Measurements from ENCODE around the gene INTS3.
A peak's percentile ranks its signal among the peaks of the same experiment; 100 is the strongest.
"Not testable (repeated sequence)": the region's sequence is repeated elsewhere in the genome, so short reads cannot be mapped to it uniquely, and the experiment has no call there.

Gene INTS3

DNA sequence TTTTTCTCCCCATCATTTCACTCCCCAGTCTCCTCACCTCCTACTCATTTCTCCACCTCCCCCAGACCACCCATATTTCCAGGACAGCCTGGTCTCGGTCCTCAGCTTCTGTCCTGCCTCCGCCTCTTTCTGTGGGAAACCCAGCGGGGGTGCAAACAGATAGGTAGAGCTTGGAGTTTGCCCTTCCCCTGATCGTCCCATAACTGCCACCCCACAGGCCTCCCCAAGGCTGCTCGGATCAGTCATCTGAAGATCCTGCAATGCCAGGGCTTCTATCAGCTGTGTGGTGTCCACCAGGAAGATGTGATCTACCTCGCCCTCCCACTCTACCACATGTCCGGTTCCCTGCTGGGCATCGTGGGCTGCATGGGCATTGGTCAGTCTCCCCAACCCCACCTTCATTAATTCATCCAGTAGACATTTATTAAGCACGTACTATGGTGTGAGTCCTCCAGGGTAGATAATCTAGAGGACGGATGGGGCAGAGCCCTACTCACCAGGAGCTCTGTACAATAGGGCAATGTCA, 49.1 kb downstream of the INTS3 start:
- no peak for DNase-seq (ENCODE audit: low spot score)

DNA sequence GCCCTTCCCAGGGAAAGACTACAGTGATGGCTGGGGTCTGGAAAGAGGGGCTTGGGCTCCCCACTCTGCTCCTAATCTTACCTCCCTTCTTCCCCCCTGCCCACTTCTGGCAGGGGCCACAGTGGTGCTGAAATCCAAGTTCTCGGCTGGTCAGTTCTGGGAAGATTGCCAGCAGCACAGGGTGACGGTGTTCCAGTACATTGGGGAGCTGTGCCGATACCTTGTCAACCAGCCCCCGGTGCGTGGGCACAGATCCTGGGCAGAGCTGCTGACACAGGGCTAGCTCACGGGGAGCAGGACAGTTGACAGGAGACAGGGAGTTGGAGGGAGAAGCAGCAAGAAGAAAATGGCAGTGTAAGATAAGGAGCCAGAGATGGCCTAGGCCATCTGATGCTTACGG, 49.8 kb downstream of the INTS3 start:
- DNase-seq (ENCODE audit: low spot score), result no peak

- no peak for DNase-seq (ENCODE audit: low spot score)
Measured at GRCh38 chr1:153778051-153778823, 50.4 kb downstream of the INTS3 start.

DNA sequence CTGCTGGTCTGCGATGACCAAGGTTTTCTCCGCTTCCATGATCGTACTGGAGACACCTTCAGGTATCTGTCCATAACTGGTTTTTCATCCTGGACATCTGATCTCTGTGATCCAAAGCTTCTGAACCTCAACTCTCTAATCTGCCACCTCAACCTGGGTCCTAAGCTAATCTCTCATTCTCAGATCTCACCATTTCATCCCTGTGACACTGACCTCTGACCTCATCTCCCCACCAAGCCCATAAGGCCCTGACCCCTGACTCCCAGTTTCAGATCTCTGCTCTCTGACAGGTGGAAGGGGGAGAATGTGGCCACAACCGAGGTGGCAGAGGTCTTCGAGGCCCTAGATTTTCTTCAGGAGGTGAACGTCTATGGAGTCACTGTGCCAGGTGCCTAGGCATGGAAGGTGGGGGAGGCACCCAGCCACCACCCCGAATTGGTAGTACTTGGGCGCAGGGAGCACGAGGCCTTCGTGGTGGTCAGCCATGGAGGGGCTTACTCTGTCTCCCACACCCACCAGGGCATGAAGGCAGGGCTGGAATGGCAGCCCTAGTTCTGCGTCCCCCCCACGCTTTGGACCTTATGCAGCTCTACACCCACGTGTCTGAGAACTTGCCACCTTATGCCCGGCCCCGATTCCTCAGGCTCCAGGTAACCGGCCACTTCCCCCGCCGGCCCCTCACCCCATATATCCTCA, 51.1 kb downstream of the INTS3 start:
- no peak for DNase-seq (ENCODE audit: low spot score)

GRCh38 chr1:153779781-153780541, 52.1 kb downstream of the INTS3 start:
- no peak for DNase-seq (ENCODE audit: low spot score)

DNA sequence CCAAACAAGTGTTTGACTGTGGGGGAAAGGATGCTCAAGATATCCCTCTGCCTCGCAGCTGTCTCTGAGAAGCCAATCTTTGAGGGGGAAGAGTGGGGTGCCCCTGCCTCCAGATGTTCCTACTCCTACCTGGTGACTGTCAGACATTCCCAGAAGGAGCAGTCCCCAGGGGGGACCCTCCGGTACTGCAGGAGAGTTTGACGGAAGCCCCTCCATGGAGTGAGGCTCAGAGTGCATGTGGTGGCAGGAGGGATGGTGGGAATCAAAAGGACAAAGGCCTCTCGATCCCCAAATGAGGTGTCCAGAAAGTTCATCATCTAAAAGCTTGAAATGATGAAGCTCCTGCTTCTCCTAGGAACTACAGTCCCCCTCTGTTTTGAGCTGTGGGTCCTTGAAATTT, 52.7 kb downstream of the INTS3 start:
- DNase-seq (ENCODE audit: low spot score), result no peak

- DNase-seq (ENCODE audit: low spot score), result not testable (repeated sequence)
Measured at GRCh38 chr1:153782648-153783047, 54.8 kb downstream of the INTS3 start.

DNA sequence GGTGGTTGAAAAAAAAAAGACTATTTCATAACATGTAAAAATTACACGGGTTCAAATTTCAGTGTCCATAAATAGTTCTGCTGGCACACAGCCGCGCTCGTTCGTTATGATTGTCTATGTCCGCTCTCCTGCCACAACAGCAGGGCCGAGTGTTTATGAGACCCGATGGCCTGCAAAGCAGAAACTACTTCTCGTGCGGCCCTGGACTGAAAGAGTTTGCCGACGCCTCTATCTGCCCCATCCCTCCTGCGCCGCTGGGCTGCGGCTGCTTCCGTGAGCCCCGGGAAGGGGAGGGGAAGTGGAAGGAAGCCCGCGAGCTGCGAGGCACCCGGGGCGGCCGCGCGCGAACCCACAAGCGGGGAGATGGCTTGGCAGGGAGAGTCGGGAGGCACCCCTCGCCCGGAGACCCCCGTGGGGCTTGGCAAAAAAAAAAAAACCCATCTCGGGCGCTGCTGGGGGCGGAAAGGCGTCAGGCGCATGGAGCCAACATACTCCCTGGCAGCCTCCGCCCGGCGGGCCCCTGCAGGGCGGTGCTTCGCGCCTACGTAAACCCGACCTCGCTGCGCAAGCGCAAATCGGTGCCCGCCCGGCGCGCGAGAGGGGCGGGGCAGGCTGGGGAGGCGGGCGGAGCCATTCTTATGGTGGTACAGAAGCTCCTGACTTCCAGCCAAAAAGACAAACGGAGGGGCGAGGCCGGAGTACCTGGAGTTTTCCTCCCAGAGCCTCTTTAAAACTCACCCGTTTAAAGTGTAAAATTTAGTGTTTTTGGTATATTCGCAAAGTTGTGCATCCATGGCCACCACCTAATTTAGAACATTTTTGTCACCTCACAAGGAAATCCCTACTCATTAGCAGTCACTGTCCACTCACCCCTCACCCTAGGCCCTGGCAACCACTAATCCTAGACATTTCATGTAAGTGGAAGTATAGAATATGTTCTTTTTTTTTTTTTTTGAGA, 55.7 kb downstream of the INTS3 start:
- DNase-seq (ENCODE audit: low spot score), result peak; percentile 91

DNA sequence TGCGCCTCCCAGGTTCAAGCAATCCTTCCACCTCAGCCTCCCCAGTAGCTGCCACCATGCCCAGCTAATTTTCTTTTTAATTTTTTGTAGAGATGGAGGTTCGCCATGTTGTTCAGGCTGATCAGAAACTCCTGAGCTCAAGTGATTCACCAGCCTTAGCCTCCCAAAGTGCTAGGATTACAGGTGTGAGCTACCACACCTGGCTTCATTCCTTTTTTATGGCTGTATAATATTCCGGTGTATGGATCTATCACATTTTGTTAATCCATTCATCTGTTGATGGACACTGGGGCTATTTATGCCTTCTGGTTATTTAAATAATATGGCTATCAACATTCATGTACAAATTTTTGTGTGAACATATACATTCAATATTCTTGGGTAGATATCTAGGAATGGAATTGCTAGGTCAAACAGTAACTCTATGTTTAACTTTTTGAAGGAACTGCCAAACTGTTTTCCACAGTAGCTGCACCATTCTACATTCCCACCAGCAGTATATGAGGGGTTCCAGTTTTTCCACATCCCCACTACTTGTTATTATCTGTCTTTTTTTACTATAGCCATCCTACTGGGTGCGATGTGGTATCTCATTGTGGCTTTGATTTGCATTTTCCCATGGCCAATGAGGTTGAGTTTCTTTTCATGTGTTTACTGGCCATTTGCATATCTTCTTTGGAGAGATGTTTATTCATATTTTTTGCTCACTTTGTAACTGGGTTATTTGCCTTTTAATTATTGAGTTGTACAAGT, 58.4 kb downstream of the INTS3 start:
- no peak for DNase-seq (ENCODE audit: low spot score)

GRCh38 chr1:153789478-153790034, 61.7 kb downstream of the INTS3 start:
- no peak for DNase-seq (ENCODE audit: low spot score)

- peak; percentile 82 for DNase-seq (ENCODE audit: low spot score)
Measured at GRCh38 chr1:153790313-153790965, 62.6 kb downstream of the INTS3 start.

DNA sequence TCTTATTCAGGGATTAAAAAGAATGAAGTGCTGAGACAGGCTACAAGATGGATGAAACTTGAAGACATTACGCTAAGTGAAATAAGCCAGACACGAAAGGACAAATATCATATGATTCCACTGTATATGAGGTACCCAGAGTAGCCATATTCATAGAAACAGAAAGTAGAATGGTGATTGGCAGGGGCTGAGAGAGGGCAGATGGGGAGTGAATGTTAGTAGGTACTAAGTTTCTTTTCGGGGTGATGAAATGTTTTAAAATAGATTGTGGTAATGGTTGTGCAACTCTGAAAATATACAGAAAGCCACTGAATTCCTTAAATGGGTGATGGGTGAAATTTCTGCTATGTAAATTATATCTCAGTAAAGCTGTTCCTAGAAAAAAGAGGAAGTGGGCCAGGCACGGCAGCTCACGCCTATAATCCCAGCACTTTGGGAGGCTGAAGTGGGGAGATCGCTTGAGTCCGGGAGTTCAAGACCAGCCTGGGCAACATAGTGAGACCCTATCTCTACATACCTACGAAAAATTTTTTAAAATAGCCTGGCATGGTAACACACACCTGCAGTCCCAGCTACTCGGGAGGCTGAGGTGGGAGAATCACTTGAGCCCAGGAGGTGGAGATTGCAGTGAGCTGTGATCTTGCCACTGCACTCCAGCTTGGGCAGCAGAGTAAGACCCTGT, 63.3 kb downstream of the INTS3 start:
- no peak for DNase-seq (ENCODE audit: low spot score)

DNA sequence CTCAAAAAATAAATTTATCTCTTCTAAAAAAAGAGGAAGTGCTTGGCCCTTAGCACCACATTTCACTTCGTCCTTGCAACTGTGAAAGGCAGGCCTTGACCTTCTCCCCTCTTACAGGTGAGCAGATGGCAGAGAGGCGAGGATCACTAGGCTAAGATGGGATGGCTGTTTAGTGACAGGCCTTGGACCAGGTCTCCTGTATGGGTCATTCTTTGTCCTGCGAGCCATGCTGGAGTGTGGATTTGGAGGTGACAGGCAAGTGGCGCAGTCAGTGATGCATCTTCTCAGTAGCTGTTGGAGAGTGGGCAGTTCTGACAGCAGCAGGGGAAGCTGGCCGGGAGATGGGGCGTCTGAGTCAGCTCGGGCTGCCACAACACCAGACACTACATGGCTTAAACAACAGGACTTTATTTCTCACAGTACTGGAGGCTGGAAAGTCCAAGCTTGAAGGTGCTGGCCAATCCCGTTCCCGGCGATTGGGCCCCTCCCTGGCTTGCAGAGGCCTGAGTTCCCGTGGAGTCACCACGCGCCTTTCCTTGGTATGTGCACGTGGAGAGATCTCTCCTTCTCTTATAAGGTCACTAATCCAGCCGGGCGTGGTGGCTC, 63.9 kb downstream of the INTS3 start:
- no peak for DNase-seq (ENCODE audit: low spot score)

DNA sequence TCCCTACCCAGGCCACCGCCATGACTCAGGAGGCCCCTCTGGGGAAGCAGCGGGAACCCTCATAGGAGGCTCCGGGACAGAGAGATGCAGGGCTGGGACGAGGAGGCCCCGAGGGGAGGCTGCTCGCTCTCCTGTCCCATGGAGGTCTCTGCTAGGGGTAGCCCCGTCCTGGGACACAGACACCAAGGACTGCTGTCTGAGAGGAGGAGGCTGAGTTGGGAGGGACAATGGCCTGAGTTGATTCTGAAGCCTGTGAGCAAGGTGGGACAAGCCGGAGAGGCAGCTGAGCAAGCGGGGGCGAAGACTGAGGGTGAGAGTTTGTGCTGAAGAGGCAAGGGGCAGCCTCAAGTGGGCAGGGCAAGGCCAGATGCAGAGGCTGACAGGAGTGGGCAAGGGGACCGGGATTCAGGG, 64.8 kb downstream of the INTS3 start:
- no peak for DNase-seq (ENCODE audit: low spot score)

GRCh38 chr1:153793261-153793972, 65.6 kb downstream of the INTS3 start:
- DNase-seq (ENCODE audit: low spot score), result no peak

DNA sequence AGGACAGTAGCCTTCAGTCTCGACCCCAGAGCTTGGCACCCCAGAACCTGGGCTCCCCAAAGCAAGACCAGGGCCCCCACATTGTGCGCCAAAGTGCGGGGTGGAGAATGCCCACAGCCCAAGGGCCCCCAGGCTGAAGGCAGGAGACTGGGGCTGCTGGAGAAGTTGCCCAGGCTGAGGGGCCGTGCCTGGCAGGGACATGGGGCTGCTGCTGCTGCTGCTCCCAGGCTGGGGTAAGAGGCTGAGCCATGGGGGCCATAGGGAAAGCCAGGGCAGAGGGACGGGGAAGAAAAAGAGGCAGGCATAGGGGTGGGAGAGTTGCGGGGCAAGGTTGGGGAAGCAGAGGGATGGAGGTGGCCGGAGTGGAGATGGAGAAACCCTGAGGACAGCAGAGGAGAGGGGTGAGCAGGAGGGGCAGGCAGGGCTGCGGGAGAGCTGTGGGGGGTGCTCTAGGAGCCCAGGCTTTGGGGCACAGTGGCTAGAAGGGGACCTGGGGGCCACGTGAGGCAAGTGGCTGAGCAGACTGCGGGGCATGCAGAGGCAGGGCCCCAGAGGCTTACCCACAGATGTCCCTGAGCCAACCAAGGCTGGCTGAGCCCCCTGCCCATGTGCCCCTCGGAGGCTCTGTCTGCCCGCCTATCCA, 66.2 kb downstream of the INTS3 start:
- no peak for DNase-seq (ENCODE audit: low spot score)

DNA sequence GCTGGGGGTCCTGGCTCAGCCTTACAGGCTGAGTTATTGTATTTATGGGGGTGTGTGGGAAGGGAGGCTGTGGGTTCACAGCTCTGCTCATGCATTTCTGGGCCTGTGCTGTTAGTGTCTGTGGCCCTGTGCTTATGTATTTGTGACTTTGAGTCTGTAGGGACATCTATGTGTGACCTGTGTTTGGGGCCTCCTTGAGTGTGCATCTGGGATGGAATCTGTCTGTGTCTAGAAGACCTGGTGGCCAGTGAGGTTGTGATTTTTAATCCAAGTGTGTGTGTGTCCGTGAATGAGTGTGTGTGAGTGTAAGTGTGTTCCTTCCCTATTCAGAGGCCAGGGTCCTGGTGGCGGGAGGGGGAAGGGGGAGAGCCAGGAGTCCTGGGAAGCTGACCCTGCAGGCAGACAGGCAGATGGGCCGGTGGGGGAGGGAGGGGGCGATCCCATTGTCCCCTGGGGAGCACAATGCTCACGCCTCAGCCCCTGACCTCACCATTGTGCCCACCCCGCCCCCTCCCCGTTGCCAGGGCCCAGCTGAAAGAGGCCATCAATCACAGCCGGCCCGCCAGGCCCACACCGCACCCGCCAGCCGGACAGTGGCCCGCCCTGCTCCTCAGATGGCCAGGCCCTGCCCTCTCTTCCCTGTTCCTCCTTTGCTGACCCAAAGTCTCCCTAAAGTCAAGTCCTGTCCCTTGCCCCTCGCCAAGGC, 66.9 kb downstream of the INTS3 start:
- no peak for DNase-seq (ENCODE audit: low spot score)
